GM21526 (cell line): ENCODE data around the gene PGA5.

Source experiments
- ATAC-seq: cut with Tn5 transposase; IDR thresholded peaks from one replicate; pipeline ENCODE4 v1.9.1; 2021; ENCODE audit warnings: moderate library complexity; ENCODE audit not compliant: unreplicated experiment, low FRiP score

PGA5 gene

DNA sequence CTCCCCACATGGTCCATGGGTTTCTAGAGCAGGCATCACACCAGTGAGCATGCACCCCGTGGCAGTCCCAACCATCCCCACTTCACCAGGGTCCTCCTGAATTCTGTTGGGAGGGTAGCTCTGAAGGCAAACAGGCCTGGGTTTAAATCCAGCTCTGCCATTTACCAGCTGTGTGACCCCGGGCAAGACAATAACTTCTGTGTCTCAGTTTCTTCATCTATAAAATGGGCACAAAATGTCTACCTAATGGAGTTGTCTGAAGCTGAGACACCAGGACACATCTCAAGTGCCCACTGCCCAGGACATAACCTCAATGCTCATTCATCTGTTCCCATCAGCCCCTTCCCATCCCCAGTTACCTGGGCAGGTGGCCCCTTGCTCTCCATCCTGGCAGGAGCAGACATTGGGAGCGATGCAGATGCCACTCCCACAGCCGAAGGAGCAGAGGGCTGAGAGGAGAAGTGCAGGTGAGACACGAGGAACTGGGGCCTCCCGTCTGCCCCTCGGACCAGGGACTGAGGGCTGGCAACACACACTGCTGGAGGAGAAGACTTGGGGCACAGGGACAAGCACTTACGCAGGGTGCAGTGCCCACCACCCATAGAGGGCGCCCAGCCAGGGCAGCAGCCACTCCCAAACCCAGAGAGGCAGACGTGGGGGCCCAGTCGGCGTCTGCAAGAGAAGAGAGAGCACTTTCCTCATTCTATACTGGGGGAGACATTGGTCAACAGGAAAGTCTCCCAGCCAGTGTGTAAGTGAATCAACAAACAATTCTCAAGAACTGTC, 50.1 kb downstream of the PGA5 start:
- no peak for ATAC-seq

DNA sequence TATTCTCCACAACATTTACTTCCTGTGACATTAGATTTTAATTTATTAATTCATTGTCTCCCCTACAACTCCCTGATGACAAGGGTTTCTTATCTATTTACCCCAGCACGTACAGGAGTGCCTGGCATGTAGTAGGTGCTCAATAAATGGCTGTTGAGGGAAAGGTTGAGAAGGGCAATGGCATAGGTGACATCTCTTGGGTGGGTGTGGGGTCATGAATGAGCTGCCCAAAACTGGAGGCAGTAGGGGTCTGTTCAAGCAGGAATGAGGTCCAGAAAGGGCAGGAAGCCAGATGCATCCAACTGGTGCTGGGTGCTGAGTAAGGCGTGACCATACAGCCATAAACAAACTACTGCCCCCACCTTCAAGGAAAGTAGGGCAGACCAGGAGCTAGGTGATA, 51.4 kb downstream of the PGA5 start:
- no peak for ATAC-seq

DNA sequence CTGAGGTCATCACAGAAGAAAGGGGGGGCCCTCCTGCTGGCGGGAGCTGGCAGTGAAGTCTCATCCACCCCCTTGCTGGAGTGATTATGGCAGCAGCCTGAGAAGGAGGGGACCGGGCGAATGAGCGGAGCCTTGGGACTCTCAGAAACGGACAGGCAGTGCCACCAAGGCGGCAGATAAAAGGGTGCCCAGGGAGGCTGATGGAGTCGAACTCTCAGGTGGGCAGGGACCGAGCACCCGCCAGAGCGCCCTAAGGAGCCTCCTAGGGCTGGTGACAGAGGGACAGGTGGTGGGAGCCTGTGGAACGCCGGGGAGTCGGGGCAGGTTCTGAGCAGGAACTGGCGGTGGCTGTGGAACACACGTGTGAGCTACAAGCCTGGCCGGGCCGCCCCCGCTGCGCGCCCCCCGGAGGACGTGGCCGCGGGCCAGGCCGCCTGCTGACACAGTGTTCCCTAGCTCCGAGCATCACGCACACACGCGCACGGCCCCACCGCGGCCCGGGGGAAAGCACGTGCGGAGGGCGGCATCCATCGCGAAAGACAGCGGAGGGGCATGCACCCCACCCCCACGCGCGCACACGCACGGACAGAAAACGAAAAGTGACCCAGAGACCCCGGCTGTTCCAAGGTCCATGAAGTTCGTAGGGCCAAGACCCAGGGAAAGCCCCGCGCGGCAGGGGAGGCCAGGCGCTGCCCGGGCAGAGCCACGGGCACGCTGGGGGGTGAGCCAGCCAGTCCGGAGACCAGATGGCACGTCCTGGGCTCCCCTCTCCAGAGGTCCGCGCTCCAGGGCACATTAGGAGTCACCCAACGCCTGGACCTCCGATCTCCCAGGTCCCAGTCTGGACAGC, 53.1 kb downstream of the PGA5 start:
- ATAC-seq: peak; percentile 20

DNA sequence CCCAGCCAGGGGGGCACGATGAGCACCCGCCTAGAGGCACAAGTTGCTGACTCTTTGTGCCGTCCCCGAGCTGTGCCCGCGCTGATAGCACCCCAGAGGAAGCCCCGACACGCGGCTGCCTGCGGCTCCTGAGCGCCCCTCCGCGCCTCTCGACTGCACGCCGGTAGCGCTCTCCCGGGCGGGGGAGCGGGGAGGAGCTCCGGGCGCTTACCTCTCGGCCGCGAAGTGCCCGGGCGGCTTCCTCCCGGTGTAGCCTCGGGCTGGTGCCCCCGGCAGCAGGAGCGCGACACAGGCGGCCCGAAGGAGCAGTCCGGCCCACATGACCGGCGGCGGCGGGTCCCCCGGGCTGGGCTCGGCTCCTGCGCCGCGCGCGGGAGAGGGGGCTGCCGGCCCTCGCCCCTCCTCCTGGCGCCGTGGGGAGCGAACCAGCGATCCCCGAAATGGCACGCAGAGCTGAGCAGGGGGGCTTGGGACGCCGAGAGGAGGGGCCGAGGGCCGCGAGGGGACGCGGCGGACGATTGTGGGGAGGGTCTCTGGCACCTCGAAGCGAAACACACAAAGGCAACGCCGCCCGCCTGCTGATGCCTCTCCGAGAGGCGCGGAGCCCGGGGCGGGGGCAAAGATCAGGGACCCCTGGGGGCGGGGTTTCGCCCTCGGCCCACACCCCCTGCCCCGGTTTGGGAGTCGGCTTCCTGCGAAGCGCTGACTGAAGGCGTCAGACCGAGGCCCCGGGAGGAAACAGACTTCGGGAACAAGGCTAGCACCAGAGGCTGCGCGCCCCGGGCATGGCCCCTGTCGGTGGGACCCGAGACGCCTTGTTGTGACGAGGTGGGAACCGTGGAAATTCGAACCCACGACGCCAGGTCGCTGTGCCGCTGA, 54.0 kb downstream of the PGA5 start, which contains the start of gene VWCE:
Gene VWCE (minus strand): TSS at position 600 of the 879 bp plus-strand sequence. CDS start 279 bp downstream, at position 321.
- peak; percentile 74 for ATAC-seq

DNA sequence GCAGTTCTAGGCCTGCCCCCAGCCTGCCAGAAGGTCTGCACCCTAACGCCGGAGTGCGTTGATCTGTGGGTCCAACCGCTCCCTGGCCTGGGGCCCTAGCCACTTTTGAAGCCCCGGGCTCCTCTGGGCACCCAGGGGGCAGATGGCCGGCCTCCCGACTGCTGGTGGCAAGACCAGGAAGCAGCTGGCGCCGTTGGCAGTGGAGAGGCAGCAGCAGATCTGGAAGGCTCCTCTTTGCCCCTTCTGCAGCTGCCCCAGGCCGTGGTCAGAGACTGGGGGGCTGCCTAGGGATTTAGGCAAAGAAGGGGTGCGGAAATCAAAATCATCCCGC, 54.6 kb downstream of the PGA5 start:
- no peak for ATAC-seq

DNA sequence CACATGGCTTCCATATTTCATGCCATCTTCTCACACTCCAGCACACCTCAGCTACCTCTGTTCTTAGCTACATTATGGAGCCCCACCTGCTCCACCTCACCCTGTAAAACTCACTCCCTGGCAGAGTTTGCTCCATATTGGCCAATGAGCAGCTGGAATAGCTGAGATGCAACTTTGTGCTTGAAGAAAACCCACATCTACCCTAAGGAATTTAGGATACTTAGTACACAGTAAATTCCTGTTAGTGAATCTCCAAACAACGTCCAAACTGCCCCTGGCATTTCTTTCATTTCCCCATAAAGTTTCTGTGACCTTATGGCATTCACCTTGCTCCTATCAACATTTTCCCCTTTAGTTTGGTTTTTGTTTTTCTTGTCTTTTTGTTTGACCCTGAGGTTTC, 56.4 kb downstream of the PGA5 start:
- ATAC-seq: no peak

DNA sequence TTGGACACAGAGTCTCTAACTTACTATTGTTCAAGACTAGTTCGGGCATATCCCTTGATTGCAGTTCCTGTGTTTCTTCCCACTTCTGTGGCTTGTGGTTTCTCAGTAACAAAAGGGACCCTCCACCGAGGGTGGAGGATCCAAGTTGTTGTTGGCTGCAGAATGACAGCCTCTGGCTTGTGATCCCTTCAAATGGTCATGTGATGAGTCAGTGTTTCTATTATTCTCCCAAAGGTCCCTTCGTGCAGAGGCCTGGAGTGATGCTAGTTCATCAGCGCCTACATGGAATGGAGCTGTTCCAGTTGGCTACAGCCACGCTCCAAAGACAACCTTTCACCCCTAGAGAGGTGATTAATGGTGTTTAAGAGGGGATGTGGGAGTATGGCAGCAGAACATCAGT, 56.8 kb downstream of the PGA5 start:
- ATAC-seq: no peak

DNA sequence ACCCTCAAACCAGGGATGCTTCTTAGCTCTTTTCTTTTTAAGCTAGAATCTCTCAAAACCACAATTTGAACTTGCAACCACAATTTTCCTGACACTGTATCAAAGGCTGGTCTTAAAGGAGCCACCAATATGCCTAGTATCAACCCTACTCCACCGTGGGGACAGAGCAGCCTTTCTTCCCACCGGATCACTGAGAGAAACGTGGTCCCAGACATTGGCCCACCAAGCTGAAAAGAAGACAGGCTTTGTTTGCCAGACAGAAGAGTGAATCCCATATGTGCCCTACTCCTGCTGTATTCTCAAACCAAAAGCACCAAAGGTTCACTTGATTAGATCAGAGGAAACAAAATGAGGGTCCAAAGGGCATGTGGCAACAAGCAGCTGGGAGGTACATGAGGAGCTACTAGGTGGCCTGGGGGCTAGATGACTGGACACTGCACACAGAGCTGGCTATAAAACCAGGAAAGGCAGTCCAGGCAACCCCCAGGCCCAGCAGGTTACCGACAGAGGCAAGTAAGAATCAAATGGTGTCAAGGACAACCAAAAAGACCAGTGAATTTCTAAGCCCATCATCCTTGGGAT, 57.8 kb downstream of the PGA5 start:
- no peak for ATAC-seq
